SK-N-SH treated with all-trans-retinoic acid at 6 μM for 48 hours (cell line): ENCODE results near the gene LRRC66.

Source experiments
- ATAC-seq: fragments of 200-7000 bp; cut with Tn5 transposase; 3 replicates; pipeline ENCODE4 v1.9.1; 2020; ENCODE audit warnings: mild to moderate bottlenecking, moderate library complexity
- ARNTL ChIP-seq: fragments of 450-650 bp; formaldehyde crosslinking; IDR thresholded peaks from 2 replicates; pipeline ENCODE4 v1.5.0; 2020; ENCODE audit warnings: low read depth, mild to moderate bottlenecking, moderate library complexity, borderline replicate concordance
- BACH2 ChIP-seq: fragments of 250-450 bp; sonication (Bioruptor Pico); IDR thresholded peaks from 2 replicates; pipeline ENCODE4 v1.9.0; 2021; ENCODE audit warnings: mild to moderate bottlenecking, borderline replicate concordance
- CSDC2 ChIP-seq: fragments of 250-450 bp; sonication (Bioruptor Pico); IDR thresholded peaks from 2 replicates; pipeline ENCODE4 v1.5.0; 2020; ENCODE audit warnings: mild to moderate bottlenecking, moderate library complexity
- ESRRG ChIP-seq: fragments of 250-450 bp; sonication (Bioruptor Pico); IDR thresholded peaks from 2 replicates; pipeline ENCODE4 v1.6.1; 2021; ENCODE audit warnings: mild to moderate bottlenecking
- GLIS3 ChIP-seq: fragments of 250-450 bp; sonication (Bioruptor Pico); IDR thresholded peaks from 2 replicates; pipeline ENCODE4 v1.5.0; 2020; ENCODE audit warnings: mild to moderate bottlenecking, moderate library complexity
- ISL1 ChIP-seq: fragments of 250-450 bp; sonication (Bioruptor Pico); IDR thresholded peaks from 2 replicates; pipeline ENCODE4 v2.1.2; 2022; ENCODE audit warnings: mild to moderate bottlenecking, moderate library complexity
- PPARA ChIP-seq: fragments of 250-450 bp; sonication (Bioruptor Pico); IDR thresholded peaks from 2 replicates; pipeline ENCODE4 v1.5.0; 2020; ENCODE audit warnings: mild to moderate bottlenecking, borderline replicate concordance
- RARB ChIP-seq: fragments of 250-450 bp; sonication (Bioruptor Pico); IDR thresholded peaks from 2 replicates; pipeline ENCODE4 v1.8.0; 2021; ENCODE audit warnings: mild to moderate bottlenecking, moderate library complexity
- SNAI2 ChIP-seq: fragments of 250-450 bp; sonication (Bioruptor Pico); IDR thresholded peaks from 2 replicates; pipeline ENCODE4 v1.5.0; 2020; ENCODE audit warnings: mild to moderate bottlenecking, moderate library complexity
- TCF4 ChIP-seq: fragments of 250-450 bp; sonication (Bioruptor Pico); IDR thresholded peaks from 2 replicates; pipeline ENCODE4 v1.8.0; 2021; ENCODE audit warnings: mild to moderate bottlenecking, moderate library complexity, borderline replicate concordance
- TOX ChIP-seq: fragments of 250-450 bp; sonication (Bioruptor Pico); IDR thresholded peaks from 2 replicates; pipeline ENCODE4 v1.8.0; 2021; ENCODE audit warnings: mild to moderate bottlenecking, moderate library complexity, borderline replicate concordance
- ZC3H10 ChIP-seq: fragments of 250-450 bp; sonication (Bioruptor Pico); IDR thresholded peaks from 2 replicates; pipeline ENCODE4 v1.5.1; 2021; ENCODE audit warnings: mild to moderate bottlenecking, moderate library complexity
- ZFP3 ChIP-seq: fragments of 250-450 bp; sonication (Bioruptor Pico); IDR thresholded peaks from 2 replicates; pipeline ENCODE4 v1.5.0; 2020; ENCODE audit warnings: mild to moderate bottlenecking, moderate library complexity
- ZFP30 ChIP-seq: fragments of 450-650 bp; formaldehyde crosslinking; IDR thresholded peaks from 2 replicates; pipeline ENCODE4 v1.5.0; 2022; ENCODE audit warnings: mild to moderate bottlenecking, moderate library complexity
- ZNF565 ChIP-seq: fragments of 450-650 bp; formaldehyde crosslinking; conservative IDR thresholded peaks from 2 replicates; pipeline ENCODE4 v1.5.0; 2020; ENCODE audit warnings: low read depth, mild to moderate bottlenecking, moderate library complexity
- ZNF70 ChIP-seq: fragments of 450-650 bp; formaldehyde crosslinking; IDR thresholded peaks from 2 replicates; pipeline ENCODE4 v1.5.0; 2020; ENCODE audit warnings: mild to moderate bottlenecking, moderate library complexity
- ZNF8 ChIP-seq: fragments of 450-650 bp; formaldehyde crosslinking; IDR thresholded peaks from 2 replicates; pipeline ENCODE4 v1.5.0; 2020; ENCODE audit warnings: mild to moderate bottlenecking, moderate library complexity
- TF ChIP-seq, protein P1 (sequence below): fragments of 250-450 bp; sonication (Bioruptor Pico); IDR thresholded peaks from 2 replicates; pipeline ENCODE4 v1.5.0; 2020; ENCODE audit warnings: mild to moderate bottlenecking, moderate library complexity
- TF ChIP-seq, protein P2 (sequence below): fragments of 250-450 bp; sonication (Bioruptor Pico); IDR thresholded peaks from 2 replicates; pipeline ENCODE4 v1.8.0; 2020; ENCODE audit warnings: mild to moderate bottlenecking, moderate library complexity, borderline replicate concordance
- TF ChIP-seq, protein P3 (sequence below): fragments of 250-450 bp; sonication (Bioruptor Pico); IDR thresholded peaks from 2 replicates; pipeline ENCODE4 v1.8.0; 2021; ENCODE audit warnings: low read depth, mild to moderate bottlenecking, moderate library complexity, borderline replicate concordance
- TF ChIP-seq, protein P4 (sequence below): fragments of 250-450 bp; sonication (Bioruptor Pico); IDR thresholded peaks from 2 replicates; pipeline ENCODE4 v1.5.1; 2021; ENCODE audit warnings: mild to moderate bottlenecking, moderate library complexity

LRRC66 gene

DNA sequence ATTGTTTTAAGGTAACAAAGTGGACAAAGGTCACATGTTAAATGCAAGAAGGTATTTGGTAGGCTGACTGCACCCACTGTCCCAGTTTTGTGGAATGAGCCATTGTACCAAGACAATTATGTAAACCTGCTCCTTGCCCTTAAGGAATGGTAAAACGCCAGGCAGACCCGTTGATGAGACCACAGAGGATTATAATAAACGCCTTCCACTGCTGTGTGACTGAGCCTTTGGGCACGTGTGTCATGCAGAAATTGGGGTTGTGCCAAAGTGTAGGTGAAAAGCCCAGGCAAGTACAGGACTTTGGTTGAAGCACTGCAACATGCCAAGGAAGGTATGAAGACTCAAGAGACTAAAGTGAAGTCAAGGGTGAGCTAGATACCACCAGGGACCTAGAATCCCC, 59.7 kb downstream of the LRRC66 start:
- TF ChIP-seq GLIS3 (CRISPR knock-in tag) (no peak), ZFP3 (CRISPR knock-in tag) (no peak), TCF4 (CRISPR knock-in tag) (no peak), ZNF565 (CRISPR knock-in tag) (no peak), ZNF8 (CRISPR knock-in tag) (no peak), TOX (CRISPR knock-in tag) (no peak), CSDC2 (CRISPR knock-in tag) (no peak), RARB (CRISPR knock-in tag) (no peak), ZFP30 (no peak), ZNF70 (CRISPR knock-in tag) (no peak), ARNTL (no peak), PPARA (CRISPR knock-in tag) (no peak), SNAI2 (CRISPR knock-in tag) (no peak), ESRRG (no peak), ISL1 (CRISPR knock-in tag) (no peak)
- TF ChIP-seq, protein P1, sequence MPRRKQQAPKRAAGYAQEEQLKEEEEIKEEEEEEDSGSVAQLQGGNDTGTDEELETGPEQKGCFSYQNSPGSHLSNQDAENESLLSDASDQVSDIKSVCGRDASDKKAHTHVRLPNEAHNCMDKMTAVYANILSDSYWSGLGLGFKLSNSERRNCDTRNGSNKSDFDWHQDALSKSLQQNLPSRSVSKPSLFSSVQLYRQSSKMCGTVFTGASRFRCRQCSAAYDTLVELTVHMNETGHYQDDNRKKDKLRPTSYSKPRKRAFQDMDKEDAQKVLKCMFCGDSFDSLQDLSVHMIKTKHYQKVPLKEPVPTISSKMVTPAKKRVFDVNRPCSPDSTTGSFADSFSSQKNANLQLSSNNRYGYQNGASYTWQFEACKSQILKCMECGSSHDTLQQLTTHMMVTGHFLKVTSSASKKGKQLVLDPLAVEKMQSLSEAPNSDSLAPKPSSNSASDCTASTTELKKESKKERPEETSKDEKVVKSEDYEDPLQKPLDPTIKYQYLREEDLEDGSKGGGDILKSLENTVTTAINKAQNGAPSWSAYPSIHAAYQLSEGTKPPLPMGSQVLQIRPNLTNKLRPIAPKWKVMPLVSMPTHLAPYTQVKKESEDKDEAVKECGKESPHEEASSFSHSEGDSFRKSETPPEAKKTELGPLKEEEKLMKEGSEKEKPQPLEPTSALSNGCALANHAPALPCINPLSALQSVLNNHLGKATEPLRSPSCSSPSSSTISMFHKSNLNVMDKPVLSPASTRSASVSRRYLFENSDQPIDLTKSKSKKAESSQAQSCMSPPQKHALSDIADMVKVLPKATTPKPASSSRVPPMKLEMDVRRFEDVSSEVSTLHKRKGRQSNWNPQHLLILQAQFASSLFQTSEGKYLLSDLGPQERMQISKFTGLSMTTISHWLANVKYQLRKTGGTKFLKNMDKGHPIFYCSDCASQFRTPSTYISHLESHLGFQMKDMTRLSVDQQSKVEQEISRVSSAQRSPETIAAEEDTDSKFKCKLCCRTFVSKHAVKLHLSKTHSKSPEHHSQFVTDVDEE (CRISPR knock-in tag), result no peak
- TF ChIP-seq, protein P2, sequence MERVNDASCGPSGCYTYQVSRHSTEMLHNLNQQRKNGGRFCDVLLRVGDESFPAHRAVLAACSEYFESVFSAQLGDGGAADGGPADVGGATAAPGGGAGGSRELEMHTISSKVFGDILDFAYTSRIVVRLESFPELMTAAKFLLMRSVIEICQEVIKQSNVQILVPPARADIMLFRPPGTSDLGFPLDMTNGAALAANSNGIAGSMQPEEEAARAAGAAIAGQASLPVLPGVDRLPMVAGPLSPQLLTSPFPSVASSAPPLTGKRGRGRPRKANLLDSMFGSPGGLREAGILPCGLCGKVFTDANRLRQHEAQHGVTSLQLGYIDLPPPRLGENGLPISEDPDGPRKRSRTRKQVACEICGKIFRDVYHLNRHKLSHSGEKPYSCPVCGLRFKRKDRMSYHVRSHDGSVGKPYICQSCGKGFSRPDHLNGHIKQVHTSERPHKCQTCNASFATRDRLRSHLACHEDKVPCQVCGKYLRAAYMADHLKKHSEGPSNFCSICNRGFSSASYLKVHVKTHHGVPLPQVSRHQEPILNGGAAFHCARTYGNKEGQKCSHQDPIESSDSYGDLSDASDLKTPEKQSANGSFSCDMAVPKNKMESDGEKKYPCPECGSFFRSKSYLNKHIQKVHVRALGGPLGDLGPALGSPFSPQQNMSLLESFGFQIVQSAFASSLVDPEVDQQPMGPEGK (CRISPR knock-in tag), result no peak
- ATAC-seq, result no peak

DNA sequence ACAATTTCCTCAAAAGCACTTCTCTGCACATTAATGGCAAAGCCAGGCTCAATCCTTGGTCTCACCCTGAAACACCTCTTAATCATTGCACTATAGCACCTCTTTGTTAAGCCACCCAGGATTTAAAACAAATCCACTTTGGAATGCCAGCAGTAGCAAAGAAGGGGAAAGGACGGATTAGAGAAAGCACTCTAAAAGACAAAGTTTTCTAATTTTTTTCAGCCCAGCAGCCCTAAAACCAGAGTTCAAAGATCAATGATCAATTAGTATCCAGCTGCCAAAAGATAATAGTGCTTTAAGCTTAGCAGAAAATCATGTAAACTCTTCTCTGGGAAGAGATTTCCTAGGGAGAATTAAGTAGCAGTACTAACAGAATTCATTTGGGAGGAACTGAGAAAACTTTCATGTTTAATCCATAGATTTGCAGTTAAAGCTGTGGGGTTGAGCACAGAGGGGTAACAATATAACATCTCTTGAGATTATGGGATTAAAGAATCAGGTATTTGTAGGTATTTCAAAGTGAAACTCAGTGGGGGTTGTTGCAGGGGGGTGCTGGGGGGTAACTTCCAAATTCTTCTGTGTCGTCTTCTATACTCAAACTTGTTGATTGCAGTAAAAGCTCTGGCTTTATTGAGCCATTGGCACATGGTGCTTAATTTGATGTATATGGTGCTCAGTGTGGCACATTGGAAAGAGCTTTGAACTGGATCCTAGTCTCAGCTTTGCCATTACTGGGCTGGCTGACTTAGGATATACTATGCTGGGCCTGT, 61.8 kb downstream of the LRRC66 start:
- TF ChIP-seq, protein P3, sequence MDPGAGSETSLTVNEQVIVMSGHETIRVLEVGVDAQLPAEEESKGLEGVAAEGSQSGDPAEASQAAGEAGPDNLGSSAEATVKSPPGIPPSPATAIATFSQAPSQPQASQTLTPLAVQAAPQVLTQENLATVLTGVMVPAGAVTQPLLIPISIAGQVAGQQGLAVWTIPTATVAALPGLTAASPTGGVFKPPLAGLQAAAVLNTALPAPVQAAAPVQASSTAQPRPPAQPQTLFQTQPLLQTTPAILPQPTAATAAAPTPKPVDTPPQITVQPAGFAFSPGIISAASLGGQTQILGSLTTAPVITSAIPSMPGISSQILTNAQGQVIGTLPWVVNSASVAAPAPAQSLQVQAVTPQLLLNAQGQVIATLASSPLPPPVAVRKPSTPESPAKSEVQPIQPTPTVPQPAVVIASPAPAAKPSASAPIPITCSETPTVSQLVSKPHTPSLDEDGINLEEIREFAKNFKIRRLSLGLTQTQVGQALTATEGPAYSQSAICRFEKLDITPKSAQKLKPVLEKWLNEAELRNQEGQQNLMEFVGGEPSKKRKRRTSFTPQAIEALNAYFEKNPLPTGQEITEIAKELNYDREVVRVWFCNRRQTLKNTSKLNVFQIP (CRISPR knock-in tag), result no peak
- no peak for TF ChIP-seq ZFP30
- no peak for TF ChIP-seq TCF4 (CRISPR knock-in tag)
- no peak for TF ChIP-seq ZFP3 (CRISPR knock-in tag)
- TF ChIP-seq, protein P4, sequence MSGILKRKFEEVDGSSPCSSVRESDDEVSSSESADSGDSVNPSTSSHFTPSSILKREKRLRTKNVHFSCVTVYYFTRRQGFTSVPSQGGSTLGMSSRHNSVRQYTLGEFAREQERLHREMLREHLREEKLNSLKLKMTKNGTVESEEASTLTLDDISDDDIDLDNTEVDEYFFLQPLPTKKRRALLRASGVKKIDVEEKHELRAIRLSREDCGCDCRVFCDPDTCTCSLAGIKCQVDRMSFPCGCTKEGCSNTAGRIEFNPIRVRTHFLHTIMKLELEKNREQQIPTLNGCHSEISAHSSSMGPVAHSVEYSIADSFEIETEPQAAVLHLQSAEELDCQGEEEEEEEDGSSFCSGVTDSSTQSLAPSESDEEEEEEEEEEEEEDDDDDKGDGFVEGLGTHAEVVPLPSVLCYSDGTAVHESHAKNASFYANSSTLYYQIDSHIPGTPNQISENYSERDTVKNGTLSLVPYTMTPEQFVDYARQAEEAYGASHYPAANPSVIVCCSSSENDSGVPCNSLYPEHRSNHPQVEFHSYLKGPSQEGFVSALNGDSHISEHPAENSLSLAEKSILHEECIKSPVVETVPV (CRISPR knock-in tag), result no peak
- no peak for TF ChIP-seq BACH2 (CRISPR knock-in tag)
- no peak for TF ChIP-seq ZC3H10 (CRISPR knock-in tag)
- no peak for TF ChIP-seq SNAI2 (CRISPR knock-in tag)
- no peak for ATAC-seq
